ENCODE data around the gene KRT81.
"Not testable (repeated sequence)": the region's sequence is repeated elsewhere in the genome, so short reads cannot be mapped to it uniquely, and the experiment has no call there.

KRT81 gene

GRCh38 chr12:52294803-52295202 lies 3.5 kb upstream of the KRT81 start:
- no peak for DNase-seq

GRCh38 chr12:52293926-52294325 lies 2.6 kb upstream of the KRT81 start:
- DNase-seq: no peak

GRCh38 chr12:52290483-52291134 lies 725 bp downstream of the KRT81 start:
- DNase-seq: not testable (repeated sequence)

DNA sequence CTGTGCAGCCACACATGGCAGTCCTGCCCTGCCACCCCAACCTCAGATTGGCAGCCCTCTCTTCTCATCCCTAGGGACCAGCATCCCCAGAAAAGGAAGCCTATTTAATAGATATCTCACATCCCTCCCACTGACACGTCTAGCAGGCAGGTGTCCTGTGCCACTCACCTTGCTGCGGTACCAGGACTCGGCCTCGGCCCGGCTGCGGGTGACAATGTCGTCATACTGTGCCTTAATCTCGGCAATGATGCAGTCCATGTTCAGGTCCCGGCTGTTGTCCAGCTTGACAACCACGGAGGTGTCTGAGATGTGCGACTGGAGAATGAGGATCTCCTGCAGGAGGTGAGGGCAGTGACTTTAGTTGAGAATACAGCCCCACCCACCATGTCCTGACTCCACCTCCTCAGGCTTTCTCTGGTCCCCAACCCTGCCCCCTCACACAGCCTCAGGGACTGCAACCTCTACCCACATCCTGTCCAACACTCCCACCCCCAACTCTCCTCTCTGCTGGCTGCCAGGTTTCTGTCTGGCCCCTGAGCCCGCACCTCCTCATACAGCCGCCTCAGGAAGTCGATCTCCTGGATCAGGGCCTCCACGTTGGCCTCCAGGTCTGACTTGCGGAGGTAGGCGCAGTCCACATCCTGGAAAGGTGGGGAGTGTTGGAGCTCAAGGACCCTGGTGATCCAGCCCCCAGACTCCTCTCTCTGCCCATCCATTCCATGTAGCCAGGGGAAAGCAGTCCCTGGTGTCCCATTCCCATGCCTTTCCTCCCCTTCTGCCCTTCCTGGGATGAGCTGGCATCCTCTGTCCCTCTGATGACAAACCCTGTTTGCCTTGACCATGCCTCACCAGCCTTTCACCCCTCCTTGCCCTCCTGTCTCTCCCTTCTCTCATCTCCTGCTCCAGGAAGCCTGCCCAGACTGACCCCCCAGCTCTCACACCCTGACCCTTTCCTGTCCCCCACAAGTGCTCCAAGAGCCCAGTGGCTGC lies 3.2 kb downstream of the KRT81 start:
- peak; percentile 41 for DNase-seq

DNA sequence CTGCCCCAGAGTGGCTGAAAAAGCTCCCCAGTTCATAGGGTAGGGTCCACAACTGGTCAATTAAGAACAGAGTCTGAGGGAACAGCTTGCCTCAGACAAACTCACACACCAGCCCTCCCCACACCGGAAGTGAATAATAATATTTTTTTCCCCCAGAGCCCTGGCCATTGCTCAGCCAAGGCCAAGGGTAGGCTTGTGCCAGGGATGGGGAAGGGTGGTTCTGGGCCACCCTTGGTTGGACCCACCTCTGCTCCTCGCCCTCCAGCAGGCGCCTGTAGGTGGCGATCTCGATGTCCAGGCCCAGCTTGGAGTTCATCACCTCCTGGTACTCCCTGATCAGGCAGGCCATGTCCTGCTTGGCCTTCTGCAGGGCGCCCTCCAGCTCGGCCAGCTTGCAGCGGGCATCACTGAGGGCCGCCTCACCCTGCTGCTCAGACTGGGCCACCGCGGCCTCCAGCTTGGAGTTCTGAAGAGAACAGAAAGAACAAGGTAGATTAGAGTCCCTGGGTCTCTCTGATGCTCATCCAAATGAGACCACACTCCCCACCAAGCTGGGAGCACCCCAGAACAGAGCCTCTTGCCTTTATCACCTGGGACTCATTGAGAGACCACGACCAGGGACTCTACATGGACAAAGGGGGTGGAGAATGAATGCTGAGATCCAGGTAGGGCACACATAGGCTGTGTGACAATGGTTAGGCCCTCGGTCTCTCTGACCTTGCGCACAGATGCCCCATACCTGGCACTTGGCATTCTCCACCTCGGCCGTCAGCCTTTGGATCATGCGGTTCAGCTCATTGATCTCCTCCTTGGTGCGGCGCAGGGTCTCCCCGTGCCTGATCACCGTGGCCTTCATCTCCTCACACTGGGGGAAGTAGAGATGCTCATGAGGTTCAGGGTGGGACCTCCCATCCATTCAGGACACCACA lies 4.2 kb downstream of the KRT81 start:
- not testable (repeated sequence) for DNase-seq

DNA sequence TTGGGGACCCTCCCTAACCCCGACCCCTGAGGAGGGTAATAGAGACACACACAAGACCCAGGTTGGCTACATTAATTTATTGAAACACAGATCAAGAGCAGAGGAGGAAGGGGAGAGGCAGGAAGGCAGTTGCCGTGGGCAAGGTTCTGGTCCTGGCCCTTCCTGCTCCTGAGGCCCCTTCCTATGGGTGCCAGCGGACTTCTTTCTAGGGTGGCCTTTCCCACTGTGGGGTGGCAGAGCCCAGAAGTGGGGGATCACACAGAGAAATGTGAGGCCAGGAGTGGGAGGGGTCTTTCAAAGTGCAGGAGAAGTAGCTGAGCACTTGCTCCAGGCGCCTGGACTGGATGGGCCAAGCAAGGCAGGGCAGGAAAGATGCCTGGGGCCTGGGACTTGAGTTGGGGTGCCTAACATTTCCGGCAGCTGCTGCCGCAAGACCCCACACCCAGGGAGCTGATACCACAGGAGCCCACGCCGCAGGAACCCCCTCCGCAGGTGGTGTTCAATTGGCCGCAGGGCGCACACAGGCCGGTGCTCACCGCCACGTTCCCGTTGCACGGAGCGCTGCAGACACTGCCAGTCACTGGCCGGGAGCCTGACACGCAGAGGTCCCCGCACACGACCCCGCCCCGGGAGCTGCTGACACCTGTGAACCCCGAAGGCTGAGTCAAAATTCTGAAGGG lies 5.3 kb downstream of the KRT81 start:
- DNase-seq: no peak

DNA sequence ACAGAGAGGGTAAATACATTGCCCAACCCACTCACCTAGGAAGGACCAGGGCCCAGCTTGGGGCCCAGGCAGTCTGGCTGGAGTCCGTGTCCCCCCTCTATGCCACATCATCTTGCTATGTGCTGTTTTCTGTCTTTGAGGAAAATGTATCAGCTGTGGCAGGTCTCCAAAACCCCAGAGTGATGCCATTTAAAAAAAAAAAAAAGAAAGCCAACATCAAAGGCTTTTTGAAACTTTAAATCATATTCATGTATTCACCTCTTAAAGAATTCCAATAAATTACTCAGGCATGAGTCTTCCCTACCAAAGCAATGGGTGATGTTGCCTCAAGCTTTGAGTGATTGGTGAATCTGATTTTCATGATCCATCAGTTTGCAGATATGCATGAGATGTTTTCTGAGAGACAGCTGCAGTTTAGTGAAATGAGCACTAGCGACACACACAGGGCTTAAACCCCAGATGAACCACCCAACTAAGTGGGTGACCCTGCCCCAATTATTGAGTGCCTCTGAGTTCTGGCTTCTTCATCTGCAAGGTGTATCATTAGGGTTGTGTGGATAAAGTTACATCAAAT lies 6.1 kb downstream of the KRT81 start:
- DNase-seq: peak; percentile 87

DNA sequence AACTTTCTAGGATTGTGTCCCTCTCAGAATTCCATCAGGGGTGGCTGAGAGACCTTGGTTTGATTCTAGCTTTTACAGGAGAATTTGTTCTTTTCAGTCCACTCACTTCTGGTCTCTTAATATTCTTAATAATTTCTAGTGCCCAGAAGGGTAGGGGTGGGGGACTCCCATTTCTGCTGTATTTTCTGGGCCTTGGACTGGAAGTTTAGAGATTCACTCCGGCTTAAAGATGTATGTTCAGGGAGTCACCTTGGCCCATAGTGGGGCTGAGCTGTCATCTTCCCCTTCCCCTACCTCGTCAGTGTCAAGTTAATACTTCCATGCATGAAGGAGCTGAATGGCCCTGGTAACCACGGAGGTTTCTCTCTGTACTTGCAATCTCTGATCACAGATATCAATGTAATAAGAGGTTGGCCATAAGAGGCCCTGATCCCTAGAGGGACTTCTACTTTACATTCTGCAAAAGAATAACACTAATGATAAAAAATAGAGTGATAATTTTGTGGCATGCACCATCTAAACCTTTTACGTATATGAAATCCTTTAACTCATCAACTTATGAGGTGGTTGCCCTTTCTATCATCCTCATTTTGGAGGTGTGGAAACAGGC lies 6.7 kb downstream of the KRT81 start:
- no peak for DNase-seq

DNA sequence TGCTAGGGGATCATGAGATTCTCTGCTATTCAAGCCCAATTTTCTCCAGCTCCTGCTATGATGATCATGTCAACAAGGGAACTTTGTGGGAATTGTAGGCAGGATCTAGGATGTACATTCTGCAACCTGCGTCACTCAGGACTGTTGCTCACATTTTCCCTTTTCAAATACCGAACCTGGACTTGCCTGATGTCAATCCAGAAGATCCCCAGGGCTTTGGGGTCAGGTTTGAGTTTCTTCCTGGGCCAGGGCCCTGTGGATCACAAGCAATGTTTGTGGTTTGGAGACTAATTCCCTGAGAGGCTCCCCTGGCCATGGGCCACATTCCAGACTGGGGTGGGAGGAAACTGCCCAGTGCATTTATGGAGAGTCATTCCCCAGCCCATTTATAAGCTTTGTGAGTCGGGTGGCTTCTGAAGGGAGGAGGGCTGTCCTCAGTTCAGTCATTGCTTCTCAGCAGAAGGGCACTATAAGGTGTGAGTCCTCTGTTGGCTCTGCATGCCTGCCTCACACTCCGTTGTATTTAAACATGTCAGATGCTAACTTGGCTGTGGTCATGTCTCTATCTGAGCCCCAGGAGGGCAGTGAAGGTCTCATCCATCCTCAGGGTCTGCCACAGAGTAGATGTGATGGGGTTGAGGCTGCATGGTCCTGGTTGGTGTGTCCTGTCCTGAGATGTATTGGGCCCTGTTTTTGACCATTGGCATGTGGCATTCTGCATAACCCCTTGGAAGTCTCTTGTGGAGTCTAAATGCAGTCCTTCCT lies 10.4 kb downstream of the KRT81 start:
- peak; percentile 99 for DNase-seq

DNA sequence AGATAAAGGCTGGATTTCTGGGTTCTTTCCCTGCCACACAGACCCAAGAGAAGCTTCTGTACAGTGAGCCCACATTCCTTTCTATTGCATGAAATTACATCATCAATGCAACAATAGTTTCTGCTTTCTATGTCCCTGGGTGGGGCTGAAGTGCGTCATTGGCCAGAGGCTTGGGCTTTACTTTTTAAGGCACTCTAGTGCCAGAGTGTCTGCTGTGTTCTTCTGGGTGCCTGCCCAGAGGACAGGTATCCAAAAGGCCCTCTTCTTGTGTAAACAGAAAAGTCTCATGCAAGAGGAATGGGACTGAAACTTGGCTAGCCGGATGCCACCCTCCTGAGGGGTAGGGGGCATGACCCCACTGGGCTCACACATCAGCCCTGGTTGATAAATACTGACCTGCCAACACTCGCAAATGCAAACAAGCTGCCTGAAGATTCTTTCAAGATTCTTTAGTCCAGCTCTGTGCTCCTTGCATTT lies 11.0 kb downstream of the KRT81 start:
- peak; percentile 97 for DNase-seq

GRCh38 chr12:52279422-52280318 lies 11.7 kb downstream of the KRT81 start:
- peak; percentile 40 for DNase-seq

DNA sequence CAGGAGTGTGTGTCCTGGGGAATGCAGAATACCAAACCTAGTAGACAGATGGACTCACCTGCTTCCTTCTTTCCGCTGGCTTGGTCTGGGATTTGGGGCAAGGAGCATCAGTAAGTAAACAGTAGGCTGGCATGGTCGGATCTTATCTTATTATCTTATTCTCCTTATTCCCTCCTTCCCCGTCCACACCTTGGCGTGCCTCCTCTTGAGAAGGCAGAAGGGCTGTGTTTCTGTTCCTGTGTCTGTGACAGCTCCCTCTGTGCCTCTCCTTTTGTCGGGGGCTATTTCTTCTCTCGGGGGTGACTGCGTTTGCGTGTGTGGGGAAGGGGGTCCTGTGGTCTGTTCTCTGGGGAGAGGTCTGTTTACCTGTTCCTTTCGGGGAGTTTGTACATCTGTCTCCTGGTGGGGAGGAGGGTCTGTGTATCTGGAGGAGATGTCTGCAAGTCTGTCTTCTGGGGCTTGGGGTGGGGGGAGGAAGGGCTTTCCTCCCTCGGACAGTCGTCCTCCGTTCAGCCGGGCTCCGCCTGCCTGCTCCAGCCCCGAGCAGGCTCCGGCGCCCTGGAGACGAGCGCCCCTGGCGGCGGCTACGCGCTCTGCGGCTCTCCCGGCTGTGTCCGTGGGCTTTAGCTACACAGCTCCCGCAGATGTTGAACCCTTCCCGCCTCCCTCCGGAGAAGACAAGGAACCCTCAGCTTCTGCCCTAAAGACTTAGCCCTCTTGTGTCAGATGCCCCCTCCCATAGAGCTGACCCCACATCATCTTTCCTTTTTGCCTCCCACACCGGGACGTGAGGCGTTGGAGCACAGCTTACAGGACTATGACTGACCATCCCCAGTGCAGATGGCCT lies 12.5 kb downstream of the KRT81 start:
- DNase-seq: peak; percentile 75

DNA sequence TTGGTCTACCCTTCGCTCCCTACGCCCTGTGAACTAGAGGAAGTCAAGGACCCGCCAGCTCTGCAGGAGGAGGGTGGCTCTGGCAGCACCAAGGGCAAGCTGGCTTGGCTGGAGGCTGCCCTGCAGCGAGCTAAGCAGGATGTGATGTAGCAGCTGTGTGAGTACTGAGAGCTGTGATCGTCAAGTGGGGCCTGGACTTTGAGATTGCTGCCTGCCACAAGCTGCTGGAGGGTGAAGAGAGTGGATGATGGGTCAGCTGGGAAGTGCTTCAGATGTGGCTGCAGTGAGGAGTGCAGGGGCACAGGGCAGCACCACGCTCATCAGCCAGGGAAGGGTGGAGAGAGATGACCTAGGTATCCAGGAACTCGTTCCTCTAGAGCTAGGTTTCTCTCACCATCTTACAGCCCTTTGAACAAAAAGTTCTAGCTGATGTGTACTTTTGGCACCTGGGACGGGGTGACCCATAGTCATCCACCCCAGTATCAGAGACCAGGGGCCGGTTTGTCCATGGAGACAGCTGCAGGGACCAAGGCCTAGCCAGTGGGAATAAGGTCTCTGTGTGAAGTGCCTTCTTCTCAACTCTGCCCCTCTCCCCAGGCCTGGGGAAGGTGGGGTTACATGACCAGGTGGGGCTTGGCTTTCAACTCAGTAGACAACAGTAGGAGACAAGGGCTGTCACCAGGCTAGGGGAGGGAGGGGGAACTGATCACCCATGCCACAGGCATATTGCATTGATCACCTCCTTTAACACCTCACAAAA lies 13.7 kb downstream of the KRT81 start:
- no peak for DNase-seq

- no peak for DNase-seq
Observed at GRCh38 chr12:52275686-52276085, 15.6 kb downstream of the KRT81 start.

DNA sequence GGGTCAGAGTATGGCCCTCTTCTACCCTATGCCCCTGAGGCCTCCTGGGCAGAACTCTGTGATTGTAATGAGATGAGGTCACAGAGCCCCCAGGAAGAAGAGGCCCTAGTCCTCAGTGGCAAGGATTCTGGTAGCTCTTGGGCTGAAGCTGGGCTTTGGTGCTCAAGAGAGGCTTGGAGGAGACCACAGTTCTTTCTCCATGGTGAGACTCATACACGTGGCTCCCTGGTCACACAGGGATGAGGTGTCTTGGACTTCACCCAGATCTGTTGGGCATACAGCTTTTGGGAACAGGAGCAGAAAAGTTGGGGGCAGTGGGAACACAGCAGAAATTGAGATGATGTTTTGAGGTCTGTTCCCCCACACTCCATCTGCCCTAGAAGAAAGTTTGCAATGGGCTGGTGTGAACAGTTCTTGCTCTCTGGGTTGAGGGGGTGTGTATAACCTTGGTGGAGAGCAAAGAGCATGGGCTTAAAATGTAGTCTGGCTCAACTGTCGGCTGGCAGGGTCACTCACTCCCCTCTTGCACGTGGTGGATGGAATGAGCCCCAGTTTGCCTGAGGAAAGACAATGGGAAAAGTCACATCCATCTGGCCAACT lies 16.7 kb downstream of the KRT81 start, which contains the start of gene KRT86:
KRT86 (plus strand) TSS at position 125 of the 600 bp plus-strand sequence. CDS start 27,272 bp downstream, outside the sequence.
- no peak for DNase-seq

GRCh38 chr12:52271158-52271557 lies 20.2 kb downstream of the KRT81 start:
- no peak for DNase-seq

- DNase-seq: no peak
Observed at GRCh38 chr12:52270541-52271070, 20.7 kb downstream of the KRT81 start.
